ENCODE results near the gene ORC4. TPM values are rescaled to one million over a fixed set of nuclear protein-coding genes. Genes with fewer than 3 reads are reported as not detected.

Gene ORC4
- total and polyA plus RNA-seq, 2 donors (not counting 3 experiments of a cell fraction or from before 2014, with no cell fraction given), result 25.2 to 27.0 TPM

DNA sequence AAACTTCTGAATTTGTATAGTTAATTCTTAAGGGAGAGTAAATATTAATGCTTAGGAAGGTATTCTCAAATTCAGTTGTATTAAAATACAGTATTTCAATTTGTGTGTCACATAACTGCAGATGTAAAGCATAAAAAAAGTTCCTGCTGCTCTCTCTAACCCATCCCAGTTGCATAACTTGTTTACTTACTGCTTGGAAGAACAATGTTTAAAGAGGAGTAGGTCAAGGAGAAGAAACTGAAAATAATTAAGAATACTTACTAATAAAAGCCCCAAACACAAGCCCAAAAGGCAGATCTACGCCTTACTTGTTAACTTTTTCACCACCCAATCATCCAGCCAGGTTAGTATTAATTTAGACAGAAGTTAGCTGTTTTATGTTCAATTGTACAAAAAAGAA, 81.2 kb downstream of the ORC4 start:
- H3K79me2 ChIP-seq (ENCODE audit: control insufficient read depth, insufficient read depth, low read length), result no peaks in the 10 kb centered on the region
- ChIA-PET POLR2A (no interaction called here), CTCF (no interaction called here)
- dilution Hi-C loops (cut with MboI; ENCODE audit: extremely low pct_ligation_motif_present, low sequenced_read_pairs), result no loop called here
- FAIRE-seq (no peak), DNase-seq (ENCODE audit: low read depth, low spot score) (no peak)
- H3K9ac ChIP-seq (replicated peaks; ENCODE audit: extremely low read depth, insufficient read depth, low read length), result no peak overlapping the region
- H3K36me3 ChIP-seq (ENCODE audit: control insufficient read depth in 2 of 2, extremely low read depth in 1 of 2, insufficient read depth in 2 of 2, low read length in 2 of 2), result peaks cover 2 to 3% of the 10 kb centered on the region in 2 experiments
- no peak overlapping the region for H3K4me2 ChIP-seq (ENCODE audit: insufficient read depth, low read length)
- TF ChIP-seq FOS (IDR thresholded peaks at IDR 0.05; ENCODE audit: borderline replicate concordance, insufficient read depth, low read length) (no peak), GATA2 (IDR thresholded peaks at IDR 0.05; ENCODE audit: insufficient read depth, insufficient read length, low read depth, low read length) (no peak), MYC (IDR thresholded peaks at IDR 0.05; ENCODE audit: low read depth, low read length) (no peak), POLR2A (IDR thresholded peaks at IDR 0.05; ENCODE audit: low read depth, low read length) (no peak), POLR2AphosphoS5 (IDR thresholded peaks at IDR 0.05; ENCODE audit: insufficient read depth, low read depth, low read length) (no peak), EZH2 (IDR thresholded peaks at IDR 0.05; ENCODE audit: borderline replicate concordance, low read depth, low read length, severe bottlenecking) (no peak), JUN (IDR thresholded peaks at IDR 0.05; ENCODE audit: borderline replicate concordance, insufficient read depth, insufficient read length, low read depth) (no peak)
- TF ChIP-seq, protein P1, sequence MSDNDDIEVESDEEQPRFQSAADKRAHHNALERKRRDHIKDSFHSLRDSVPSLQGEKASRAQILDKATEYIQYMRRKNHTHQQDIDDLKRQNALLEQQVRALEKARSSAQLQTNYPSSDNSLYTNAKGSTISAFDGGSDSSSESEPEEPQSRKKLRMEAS (IDR thresholded peaks at IDR 0.05; ENCODE audit: insufficient read depth, insufficient read length), result no peak
- TF ChIP-seq, protein P2, sequence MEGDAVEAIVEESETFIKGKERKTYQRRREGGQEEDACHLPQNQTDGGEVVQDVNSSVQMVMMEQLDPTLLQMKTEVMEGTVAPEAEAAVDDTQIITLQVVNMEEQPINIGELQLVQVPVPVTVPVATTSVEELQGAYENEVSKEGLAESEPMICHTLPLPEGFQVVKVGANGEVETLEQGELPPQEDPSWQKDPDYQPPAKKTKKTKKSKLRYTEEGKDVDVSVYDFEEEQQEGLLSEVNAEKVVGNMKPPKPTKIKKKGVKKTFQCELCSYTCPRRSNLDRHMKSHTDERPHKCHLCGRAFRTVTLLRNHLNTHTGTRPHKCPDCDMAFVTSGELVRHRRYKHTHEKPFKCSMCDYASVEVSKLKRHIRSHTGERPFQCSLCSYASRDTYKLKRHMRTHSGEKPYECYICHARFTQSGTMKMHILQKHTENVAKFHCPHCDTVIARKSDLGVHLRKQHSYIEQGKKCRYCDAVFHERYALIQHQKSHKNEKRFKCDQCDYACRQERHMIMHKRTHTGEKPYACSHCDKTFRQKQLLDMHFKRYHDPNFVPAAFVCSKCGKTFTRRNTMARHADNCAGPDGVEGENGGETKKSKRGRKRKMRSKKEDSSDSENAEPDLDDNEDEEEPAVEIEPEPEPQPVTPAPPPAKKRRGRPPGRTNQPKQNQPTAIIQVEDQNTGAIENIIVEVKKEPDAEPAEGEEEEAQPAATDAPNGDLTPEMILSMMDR (IDR thresholded peaks at IDR 0.05; ENCODE audit: extremely low read depth in 1 of 2, insufficient read depth in 1 of 2, low read depth in 1 of 2, low read length in 2 of 2), result no peak
- no peak overlapping the region for H3K27ac ChIP-seq (ENCODE audit: insufficient read depth, low read depth, low read length)
- no peak overlapping the region for H3K4me3 ChIP-seq (replicated peaks in 1 of 3; ENCODE audit: insufficient read depth in 1 of 3, low read depth in 1 of 3, low read length in 3 of 3)
- no TSS peak for BruUV-seq (replicated peaks)
- H3K4me1 ChIP-seq (ENCODE audit: control insufficient read depth, extremely low read depth, insufficient read depth, low read length), result no peaks in the 10 kb centered on the region
- no peaks in the 10 kb centered on the region for H3K9me3 ChIP-seq (replicated peaks; ENCODE audit: control insufficient read depth, insufficient read depth, low read length)
- intact Hi-C loops (cut with micrococcal nuclease), result loop anchor here (10.0 kb wide), 2 partner anchors 705 to 1625 kb away; partner anchors contain the start of gene EPC2
- H3K27me3 ChIP-seq (ENCODE audit: control insufficient read depth in 2 of 2, insufficient read depth in 2 of 2, low read length in 2 of 2), result no peaks in the 10 kb centered on the region
- H2AFZ ChIP-seq (ENCODE audit: low read depth, low read length), result no peak overlapping the region
- H3K9me1 ChIP-seq (replicated peaks; ENCODE audit: control insufficient read depth, extremely low read depth, insufficient read depth, low read length), result no peaks in the 10 kb centered on the region
- H4K20me1 ChIP-seq (replicated peaks; ENCODE audit: control insufficient read depth, extremely low read depth, insufficient read depth, low read length), result no peaks in the 10 kb centered on the region

All from endothelial cell of umbilical vein (primary cell).